ENCODE measurements around the gene SNRNP48. TPM values are rescaled to one million over a fixed set of nuclear protein-coding genes. Genes with fewer than 3 reads are reported as not detected.

SNRNP48 gene
- total RNA-seq, 1 experiment from 2014 or later: 26.2 TPM

DNA sequence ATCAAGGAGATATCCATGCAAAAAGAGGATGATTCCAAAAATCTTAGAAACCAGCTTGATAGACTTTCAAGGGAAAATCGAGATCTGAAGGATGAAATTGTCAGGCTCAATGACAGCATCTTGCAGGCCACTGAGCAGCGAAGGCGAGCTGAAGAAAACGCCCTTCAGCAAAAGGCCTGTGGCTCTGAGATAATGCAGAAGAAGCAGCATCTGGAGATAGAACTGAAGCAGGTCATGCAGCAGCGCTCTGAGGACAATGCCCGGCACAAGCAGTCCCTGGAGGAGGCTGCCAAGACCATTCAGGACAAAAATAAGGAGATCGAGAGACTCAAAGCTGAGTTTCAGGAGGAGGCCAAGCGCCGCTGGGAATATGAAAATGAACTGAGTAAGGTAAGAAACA is 10.1 kb upstream of the SNRNP48 start (continued):
- TF ChIP-seq, protein P1, sequence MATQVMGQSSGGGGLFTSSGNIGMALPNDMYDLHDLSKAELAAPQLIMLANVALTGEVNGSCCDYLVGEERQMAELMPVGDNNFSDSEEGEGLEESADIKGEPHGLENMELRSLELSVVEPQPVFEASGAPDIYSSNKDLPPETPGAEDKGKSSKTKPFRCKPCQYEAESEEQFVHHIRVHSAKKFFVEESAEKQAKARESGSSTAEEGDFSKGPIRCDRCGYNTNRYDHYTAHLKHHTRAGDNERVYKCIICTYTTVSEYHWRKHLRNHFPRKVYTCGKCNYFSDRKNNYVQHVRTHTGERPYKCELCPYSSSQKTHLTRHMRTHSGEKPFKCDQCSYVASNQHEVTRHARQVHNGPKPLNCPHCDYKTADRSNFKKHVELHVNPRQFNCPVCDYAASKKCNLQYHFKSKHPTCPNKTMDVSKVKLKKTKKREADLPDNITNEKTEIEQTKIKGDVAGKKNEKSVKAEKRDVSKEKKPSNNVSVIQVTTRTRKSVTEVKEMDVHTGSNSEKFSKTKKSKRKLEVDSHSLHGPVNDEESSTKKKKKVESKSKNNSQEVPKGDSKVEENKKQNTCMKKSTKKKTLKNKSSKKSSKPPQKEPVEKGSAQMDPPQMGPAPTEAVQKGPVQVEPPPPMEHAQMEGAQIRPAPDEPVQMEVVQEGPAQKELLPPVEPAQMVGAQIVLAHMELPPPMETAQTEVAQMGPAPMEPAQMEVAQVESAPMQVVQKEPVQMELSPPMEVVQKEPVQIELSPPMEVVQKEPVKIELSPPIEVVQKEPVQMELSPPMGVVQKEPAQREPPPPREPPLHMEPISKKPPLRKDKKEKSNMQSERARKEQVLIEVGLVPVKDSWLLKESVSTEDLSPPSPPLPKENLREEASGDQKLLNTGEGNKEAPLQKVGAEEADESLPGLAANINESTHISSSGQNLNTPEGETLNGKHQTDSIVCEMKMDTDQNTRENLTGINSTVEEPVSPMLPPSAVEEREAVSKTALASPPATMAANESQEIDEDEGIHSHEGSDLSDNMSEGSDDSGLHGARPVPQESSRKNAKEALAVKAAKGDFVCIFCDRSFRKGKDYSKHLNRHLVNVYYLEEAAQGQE (IDR thresholded peaks at IDR 0.05; ENCODE audit: low read depth): no peak
- no peak for TF ChIP-seq JUND (IDR thresholded peaks at IDR 0.05)
- TF ChIP-seq TCF7L2 (IDR thresholded peaks at IDR 0.05; ENCODE audit: borderline replicate concordance, extremely low read depth, insufficient read depth, insufficient read length): no peak
- TF ChIP-seq POLR2AphosphoS5 (IDR thresholded peaks at IDR 0.05; ENCODE audit: low read depth, low read length): no peak

DNA sequence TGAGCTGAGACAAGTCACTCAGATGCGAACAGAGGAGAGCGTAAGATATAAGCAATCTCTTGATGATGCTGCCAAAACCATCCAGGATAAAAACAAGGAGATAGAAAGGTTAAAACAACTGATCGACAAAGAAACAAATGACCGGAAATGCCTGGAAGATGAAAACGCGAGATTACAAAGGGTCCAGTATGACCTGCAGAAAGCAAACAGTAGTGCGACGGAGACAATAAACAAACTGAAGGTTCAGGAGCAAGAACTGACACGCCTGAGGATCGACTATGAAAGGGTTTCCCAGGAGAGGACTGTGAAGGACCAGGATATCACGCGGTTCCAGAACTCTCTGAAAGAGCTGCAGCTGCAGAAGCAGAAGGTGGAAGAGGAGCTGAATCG is 9.5 kb upstream of the SNRNP48 start:
- DNase-seq (ENCODE audit: low read depth, low spot score) (no peak), ATAC-seq (no peak)
- Histone ChIP-seq H3K9ac (ENCODE audit: low read length) (no peak overlapping the region), H3K36me3 (ENCODE audit: control insufficient read depth in 1 of 2, insufficient read depth in 2 of 2, low read length in 2 of 2) (peaks cover 67 to 86% of the 10 kb centered on the region in 2 experiments), H3K4me2 (ENCODE audit: low read length) (no peak overlapping the region), H4K20me1 (ENCODE audit: insufficient read depth) (no peaks in the 10 kb centered on the region), H3K27me3 (ENCODE audit: insufficient read depth, low read length) (no peaks in the 10 kb centered on the region), H3K79me2 (ENCODE audit: insufficient read depth, low read length) (no peaks in the 10 kb centered on the region), H3K27ac (ENCODE audit: low read depth, low read length) (no peak overlapping the region), H3K4me3 (replicated peaks in 1 of 2; ENCODE audit: low read depth in 1 of 2, low read length in 2 of 2) (no peak overlapping the region), H3K4me1 (ENCODE audit: control insufficient read depth in 1 of 2, insufficient read depth in 2 of 2, low read length in 2 of 2) (no peaks in the 10 kb centered on the region), H3K9me2 (ENCODE audit: insufficient read depth) (no peaks in the 10 kb centered on the region), H2AFZ (ENCODE audit: low read depth, low read length, poor library complexity, severe bottlenecking) (no peak overlapping the region), H3K9me3 (ENCODE audit: control insufficient read depth in 1 of 2, insufficient read depth in 1 of 2, low read depth in 1 of 2, low read length in 2 of 2) (no peaks in the 10 kb centered on the region)
- ChIA-PET CTCF (no interaction called here), POLR2A (no interaction called here), RAD21 (ENCODE audit: low non-redundant PET in 1 of 2, low total read pairs in 2 of 2, uncharacterized antibody in 2 of 2, unreplicated experiment in 2 of 2) (no interaction called here)
- no TSS peak for BruUV-seq (replicated peaks)
- TF ChIP-seq, protein P2, sequence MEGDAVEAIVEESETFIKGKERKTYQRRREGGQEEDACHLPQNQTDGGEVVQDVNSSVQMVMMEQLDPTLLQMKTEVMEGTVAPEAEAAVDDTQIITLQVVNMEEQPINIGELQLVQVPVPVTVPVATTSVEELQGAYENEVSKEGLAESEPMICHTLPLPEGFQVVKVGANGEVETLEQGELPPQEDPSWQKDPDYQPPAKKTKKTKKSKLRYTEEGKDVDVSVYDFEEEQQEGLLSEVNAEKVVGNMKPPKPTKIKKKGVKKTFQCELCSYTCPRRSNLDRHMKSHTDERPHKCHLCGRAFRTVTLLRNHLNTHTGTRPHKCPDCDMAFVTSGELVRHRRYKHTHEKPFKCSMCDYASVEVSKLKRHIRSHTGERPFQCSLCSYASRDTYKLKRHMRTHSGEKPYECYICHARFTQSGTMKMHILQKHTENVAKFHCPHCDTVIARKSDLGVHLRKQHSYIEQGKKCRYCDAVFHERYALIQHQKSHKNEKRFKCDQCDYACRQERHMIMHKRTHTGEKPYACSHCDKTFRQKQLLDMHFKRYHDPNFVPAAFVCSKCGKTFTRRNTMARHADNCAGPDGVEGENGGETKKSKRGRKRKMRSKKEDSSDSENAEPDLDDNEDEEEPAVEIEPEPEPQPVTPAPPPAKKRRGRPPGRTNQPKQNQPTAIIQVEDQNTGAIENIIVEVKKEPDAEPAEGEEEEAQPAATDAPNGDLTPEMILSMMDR (IDR thresholded peaks at IDR 0.05 in 2 of 3, conservative IDR thresholded peaks at IDR 0.05 in 1 of 3; ENCODE audit: borderline replicate concordance in 1 of 3, insufficient read depth in 1 of 3, low read depth in 2 of 3, low read length in 2 of 3): no peak
- intact Hi-C loops (cut with micrococcal nuclease): no loop called here

Data from HCT116 (cell line).